AG04449 (cell line): Measurements from ENCODE around the gene PSMB9.

Experiments used
- CTCF ChIA-PET: fragments of 350-600 bp; formaldehyde crosslinking; extraction: SDS; loops from one replicate; lab custom pipeline; 2021; ENCODE audit warnings: antibody characterized with exemption; lab: Yijun Ruan, JAX
- POLR2A ChIA-PET: fragments of 400-600, 350-600 bp; formaldehyde crosslinking; extraction: SDS; loops from one replicate; lab custom pipeline; 2020; ENCODE audit warnings: antibody characterized with exemption, inconsistent platforms; lab: Yijun Ruan, JAX
- DNase-seq: peaks from one replicate; pipeline ENCODE4 v3.0.0-alpha.2; 2010; ENCODE audit warnings: low read depth, low spot score
- H3K4me3 ChIP-seq: 2 replicates; pipeline ENCODE4 v1.5.1; 2011; ENCODE audit warnings: low read depth, mild to moderate bottlenecking, control low read depth, low read length
- TF ChIP-seq, protein P1 (sequence below): IDR thresholded peaks from one replicate; pipeline ENCODE4 v1.5.1; 2011; ENCODE audit warnings: mild to moderate bottlenecking, moderate library complexity, low read length, control low read depth, inconsistent platforms; ENCODE audit not compliant: insufficient read depth; ENCODE audit errors: missing control alignments

PSMB9 gene

DNA sequence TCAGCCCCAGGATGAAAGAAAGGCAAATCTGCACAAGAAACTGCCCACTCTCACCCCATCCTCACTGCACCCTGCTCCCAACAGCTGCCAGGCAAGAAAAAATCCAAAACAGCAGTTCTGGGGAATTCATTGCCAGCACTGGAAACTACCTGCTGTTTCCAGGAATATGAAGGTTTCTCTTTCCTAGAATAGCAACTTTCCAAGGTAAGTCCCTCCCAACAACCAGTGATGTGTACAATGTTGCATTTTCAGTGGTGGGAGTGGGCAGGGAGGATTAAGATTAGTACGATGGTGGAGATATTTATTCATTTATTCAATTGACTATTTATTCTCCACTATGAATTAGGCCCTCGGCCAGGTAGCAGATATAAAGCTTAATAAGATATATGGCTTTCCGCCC lies 27.0 kb upstream of the PSMB9 start:
- CTCF ChIA-PET = interaction anchor here (1.2 to 6.2 kb wide), 7 partner anchors 13 to 45 kb away, joined by 3 to 91 read pairs (median 8); partner anchors contain the start of genes PSMB9, TAP1 and TAP2
- TF ChIP-seq, protein P1, sequence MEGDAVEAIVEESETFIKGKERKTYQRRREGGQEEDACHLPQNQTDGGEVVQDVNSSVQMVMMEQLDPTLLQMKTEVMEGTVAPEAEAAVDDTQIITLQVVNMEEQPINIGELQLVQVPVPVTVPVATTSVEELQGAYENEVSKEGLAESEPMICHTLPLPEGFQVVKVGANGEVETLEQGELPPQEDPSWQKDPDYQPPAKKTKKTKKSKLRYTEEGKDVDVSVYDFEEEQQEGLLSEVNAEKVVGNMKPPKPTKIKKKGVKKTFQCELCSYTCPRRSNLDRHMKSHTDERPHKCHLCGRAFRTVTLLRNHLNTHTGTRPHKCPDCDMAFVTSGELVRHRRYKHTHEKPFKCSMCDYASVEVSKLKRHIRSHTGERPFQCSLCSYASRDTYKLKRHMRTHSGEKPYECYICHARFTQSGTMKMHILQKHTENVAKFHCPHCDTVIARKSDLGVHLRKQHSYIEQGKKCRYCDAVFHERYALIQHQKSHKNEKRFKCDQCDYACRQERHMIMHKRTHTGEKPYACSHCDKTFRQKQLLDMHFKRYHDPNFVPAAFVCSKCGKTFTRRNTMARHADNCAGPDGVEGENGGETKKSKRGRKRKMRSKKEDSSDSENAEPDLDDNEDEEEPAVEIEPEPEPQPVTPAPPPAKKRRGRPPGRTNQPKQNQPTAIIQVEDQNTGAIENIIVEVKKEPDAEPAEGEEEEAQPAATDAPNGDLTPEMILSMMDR = no peak
- POLR2A ChIA-PET = interaction anchor here (2.0 kb wide), 1 partner anchor 12 kb away, joined by 6 read pairs; the partner anchor contains the start of gene TAP2
- H3K4me3 ChIP-seq = no peak overlapping the region
- DNase-seq = no peak

DNA sequence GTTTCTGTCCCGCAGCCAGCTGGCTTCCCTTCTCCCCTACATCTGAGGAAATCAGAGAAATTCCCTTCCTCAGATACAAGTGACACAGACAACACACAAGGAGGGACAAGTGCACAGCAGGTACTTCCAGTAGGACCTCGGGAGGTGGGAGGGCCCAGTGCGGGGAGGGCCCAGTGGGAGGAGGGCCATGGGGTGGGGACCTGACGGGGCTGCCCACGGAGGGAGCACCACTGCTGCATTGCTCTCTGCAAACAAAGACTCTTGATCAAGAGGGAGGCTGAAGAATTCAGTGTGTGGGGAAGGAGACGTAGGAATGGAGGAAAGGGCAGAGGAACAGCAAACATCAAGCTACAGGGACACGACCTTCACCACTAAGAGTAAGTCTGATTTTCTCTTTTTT lies 24.5 kb upstream of the PSMB9 start:
- POLR2A ChIA-PET = no interaction called here

DNA sequence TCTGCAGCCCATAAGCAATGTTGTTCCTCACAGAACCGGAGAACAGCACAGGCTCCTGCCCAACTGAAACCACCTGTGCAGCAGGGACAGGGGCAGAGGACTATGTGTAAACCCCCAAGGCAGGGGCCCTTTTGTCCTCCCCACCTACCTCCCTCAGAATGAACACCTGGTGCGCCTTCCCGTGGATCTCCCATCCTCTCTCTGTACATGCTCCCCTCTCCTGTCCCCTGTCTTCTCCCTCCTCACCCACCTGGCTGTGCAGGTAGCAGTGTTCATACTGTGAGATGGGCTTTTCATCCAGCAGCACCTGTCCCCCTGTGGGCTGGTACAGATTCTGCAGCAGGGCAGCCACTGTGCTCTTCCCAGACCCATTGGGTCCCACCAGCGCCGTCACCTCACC lies 24.0 kb upstream of the PSMB9 start:
- TF ChIP-seq, protein P1 = no peak

More for the DNA sequence above, 24.5 kb upstream of the PSMB9 start:
- CTCF ChIA-PET = interaction anchor here (1.8 to 6.2 kb wide), 3 partner anchors 10 to 39 kb away, joined by 5 to 91 read pairs (median 77); partner anchors contain the start of genes PSMB9, TAP1 and TAP2
- no peak overlapping the region for H3K4me3 ChIP-seq
- TF ChIP-seq, protein P1 = no peak
- no peak for DNase-seq

DNA sequence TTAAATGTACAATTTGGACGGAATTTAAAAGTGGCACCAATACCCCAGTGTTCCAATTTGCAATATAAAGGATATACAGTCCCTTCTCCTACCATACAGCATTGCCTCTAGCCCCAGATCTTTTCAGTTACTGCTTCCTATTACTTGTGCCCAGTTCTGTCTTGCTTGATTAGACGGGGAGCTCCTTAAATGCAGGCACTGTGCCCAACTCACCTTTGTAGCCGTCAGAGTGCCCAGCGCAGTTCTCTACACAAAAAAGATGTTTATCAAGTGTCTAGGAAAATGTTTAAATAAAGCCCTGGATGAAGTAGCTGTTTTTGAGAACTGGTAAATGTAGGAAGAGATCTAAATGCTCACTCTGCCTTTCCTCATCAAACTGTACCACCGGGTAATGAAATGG lies 23.1 kb upstream of the PSMB9 start:
- ChIA-PET POLR2A (no interaction called here), CTCF (interaction anchor here (0.8 to 1.4 kb wide), 3 partner anchors 9 to 37 kb away, joined by 3 to 5 read pairs (median 4); no protein-coding TSS in a partner anchor)
- DNase-seq = no peak
- TF ChIP-seq, protein P1 = no peak
- H3K4me3 ChIP-seq = no peak overlapping the region

More for the DNA sequence above, 24.0 kb upstream of the PSMB9 start:
- DNase-seq = no peak
- ChIA-PET POLR2A (no interaction called here), CTCF (interaction anchor here (5.1 to 6.2 kb wide), 2 partner anchors 10 to 38 kb away, joined by 77 to 91 read pairs; partner anchors contain the start of gene TAP2)
- no peak overlapping the region for H3K4me3 ChIP-seq

DNA sequence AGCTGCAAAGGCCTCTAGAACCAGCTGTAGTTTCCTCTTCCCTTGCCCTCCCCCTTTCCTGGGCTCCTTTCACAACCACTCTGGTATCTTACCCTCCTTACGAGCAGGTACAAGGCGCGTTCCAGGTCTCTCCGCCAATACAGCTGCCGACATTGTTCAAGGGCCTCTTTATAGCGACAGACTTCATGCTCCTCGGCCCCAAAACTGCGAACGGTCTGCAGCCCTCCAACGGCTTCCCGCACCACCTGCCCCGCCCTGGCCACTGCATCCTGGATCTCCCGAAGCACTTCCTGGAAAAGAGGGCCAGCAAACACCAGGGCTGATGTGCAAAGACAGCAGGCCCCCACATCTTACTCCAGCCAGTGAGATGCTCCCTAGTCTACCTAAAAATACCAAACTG lies 21.5 kb upstream of the PSMB9 start:
- ChIA-PET CTCF (interaction anchor here (0.6 to 2.5 kb wide), 5 partner anchors 10 to 35 kb away, joined by 3 to 8 read pairs (median 3); no protein-coding TSS in a partner anchor), POLR2A (no interaction called here)
- no peak overlapping the region for H3K4me3 ChIP-seq
- no peak for DNase-seq
- TF ChIP-seq, protein P1 = no peak

DNA sequence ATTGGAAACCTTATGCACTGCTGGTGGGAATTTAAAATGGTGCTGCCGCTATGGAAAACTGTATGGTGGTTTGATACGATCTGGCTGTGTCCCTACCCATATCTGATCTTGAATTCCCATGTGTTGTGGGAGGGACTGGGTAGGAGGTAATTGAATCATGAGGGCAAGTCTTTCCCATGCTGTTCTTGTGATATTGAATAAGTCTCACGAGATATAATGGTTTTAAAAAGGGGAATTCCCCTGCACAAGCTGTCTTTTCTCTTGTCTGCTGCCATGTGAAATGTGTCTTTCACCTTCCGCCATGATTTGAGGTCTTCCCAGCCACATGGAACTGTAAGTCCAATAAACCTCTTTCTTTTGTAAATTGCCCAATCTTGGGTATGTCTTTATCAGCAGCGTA lies 20.3 kb upstream of the PSMB9 start:
- no peak for DNase-seq
- POLR2A ChIA-PET = no interaction called here
- TF ChIP-seq, protein P1 = no peak
- no peak overlapping the region for H3K4me3 ChIP-seq
- CTCF ChIA-PET = interaction anchor here (2.5 kb wide), 1 partner anchor 34 kb away, joined by 8 read pairs; no protein-coding TSS in a partner anchor
